Calu3 (cell line): ENCODE data around the gene GNAI2. TPM values are rescaled to one million over a fixed set of nuclear protein-coding genes. Genes with fewer than 3 reads are reported as not detected.

ENCODE experiments used
- BruUV-seq: library from RNA; stranded (reverse); fragments of 400-500 nt; replicated peaks from 2 replicates; lab custom pipeline; 2021; lab: Mats Ljungman, UMichigan
- CTCF ChIA-PET: fragments of 300-600 bp; sonication (Branson Sonifier 250); formaldehyde crosslinking; loops from one replicate; lab custom pipeline; 2022; ENCODE audit warnings: antibody characterized with exemption; lab: Charles Lee
- DNase-seq: peaks from one replicate; pipeline ENCODE4 v3.0.0; 2022
- H3K27ac Mint-ChIP-seq: one replicate; pipeline ENCODE4 v1.8.0; 2022; ENCODE audit warnings: mixed read lengths; ENCODE audit not compliant: unreplicated experiment
- H3K27me3 Mint-ChIP-seq: one replicate; pipeline ENCODE4 v1.8.0; 2022; ENCODE audit warnings: mixed read lengths; ENCODE audit not compliant: unreplicated experiment
- H3K36me3 Mint-ChIP-seq: one replicate; pipeline ENCODE4 v1.8.0; 2022; ENCODE audit warnings: mild to moderate bottlenecking, moderate library complexity, mixed read lengths; ENCODE audit not compliant: insufficient read depth, unreplicated experiment
- H3K4me1 Mint-ChIP-seq: one replicate; pipeline ENCODE4 v1.8.0; 2022; ENCODE audit warnings: mild to moderate bottlenecking, low read depth, mixed read lengths; ENCODE audit not compliant: unreplicated experiment
- H3K4me3 Mint-ChIP-seq: one replicate; pipeline ENCODE4 v1.8.0; 2022; ENCODE audit warnings: mild to moderate bottlenecking, low read depth, moderate library complexity, mixed read lengths; ENCODE audit not compliant: unreplicated experiment
- H3K9me3 Mint-ChIP-seq: one replicate; pipeline ENCODE4 v1.8.0; 2022; ENCODE audit warnings: low read depth, mixed read lengths; ENCODE audit not compliant: unreplicated experiment
- CTCF ChIP-seq: fragments of 200-600 bp; IDR thresholded peaks from one replicate; pipeline ENCODE4 v1.8.0; 2022; ENCODE audit warnings: antibody characterized with exemption; ENCODE audit not compliant: unreplicated experiment
- intact Hi-C: fragments of 100-400 bp; cut with micrococcal nuclease; formaldehyde crosslinking; loops from one replicate; pipeline ENCODE4 v1.10.0; 2022; ENCODE audit not compliant: unreplicated experiment
- total RNA-seq: library from RNA; stranded (reverse); gene quantifications from 2 replicates; pipeline ENCODE4 v1.2.3, GENCODE V29; 2022

Gene GNAI2
- total RNA-seq, 1 experiment from 2014 or later = 102 TPM

DNA sequence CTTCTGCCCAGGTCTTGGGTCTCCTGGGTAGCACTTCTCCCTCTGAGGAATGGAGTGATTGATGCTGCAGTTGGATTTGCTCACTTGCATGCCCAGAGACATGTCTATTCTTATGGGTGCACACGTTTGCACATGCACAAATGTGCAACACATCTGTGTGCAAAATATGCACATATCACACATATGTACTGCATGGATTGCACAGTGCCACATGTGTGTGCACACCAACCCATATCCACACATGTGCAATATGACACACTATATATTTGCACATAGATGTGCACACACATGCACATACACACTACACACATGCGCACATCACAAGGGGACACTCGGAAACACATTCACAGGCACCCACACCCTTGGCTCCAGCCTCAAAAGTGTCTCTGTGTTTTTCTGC is 32.3 kb downstream of the GNAI2 start:
- CTCF ChIA-PET = interaction anchor here (1.7 kb wide), 1 partner anchor 20 kb away, joined by 6 read pairs; no protein-coding TSS in a partner anchor
- intact Hi-C loops = no loop called here
- H3K9me3 Mint-ChIP-seq = no peaks in the 10 kb centered on the region

GRCh38 chr3:50268703-50269451 is 32.9 kb downstream of the GNAI2 start, which contains the start of gene SEMA3B:
Gene SEMA3B, plus strand, starts transcription at chr3:50269147. Its CDS starts 94 bp downstream, at chr3:50269241.
- peak within 1 kb of the TSS; percentile 90 for H3K27ac Mint-ChIP-seq
- DNase-seq = peak; percentile 89
- peaks cover 72% of the 10 kb centered on the region for H3K4me1 Mint-ChIP-seq
- BruUV-seq = no TSS peak
- intact Hi-C loops = no loop called here
- no peak for TF ChIP-seq CTCF
- CTCF ChIA-PET = interaction anchor here (0.6 to 2.2 kb wide), 10 partner anchors 9 to 77 kb away, joined by 3 to 8 read pairs (median 4); partner anchors contain the start of gene GNAI2
- no peaks in the 10 kb centered on the region for H3K27me3 Mint-ChIP-seq
- peak within 1 kb of the TSS; percentile 63 for H3K4me3 Mint-ChIP-seq
- peaks cover 40% of the 10 kb centered on the region for H3K36me3 Mint-ChIP-seq
- H3K9me3 Mint-ChIP-seq = no peaks in the 10 kb centered on the region

More for the DNA sequence above, 32.3 kb downstream of the GNAI2 start:
- peak overlapping the region; percentile 63 for H3K4me3 Mint-ChIP-seq
- H3K27me3 Mint-ChIP-seq = no peaks in the 10 kb centered on the region
- H3K27ac Mint-ChIP-seq = peak overlapping the region; percentile 90
- H3K4me1 Mint-ChIP-seq = peaks cover 75% of the 10 kb centered on the region
- TF ChIP-seq CTCF = no peak
- BruUV-seq = no TSS peak
- no peak for DNase-seq
- H3K36me3 Mint-ChIP-seq = peaks cover 40% of the 10 kb centered on the region

DNA sequence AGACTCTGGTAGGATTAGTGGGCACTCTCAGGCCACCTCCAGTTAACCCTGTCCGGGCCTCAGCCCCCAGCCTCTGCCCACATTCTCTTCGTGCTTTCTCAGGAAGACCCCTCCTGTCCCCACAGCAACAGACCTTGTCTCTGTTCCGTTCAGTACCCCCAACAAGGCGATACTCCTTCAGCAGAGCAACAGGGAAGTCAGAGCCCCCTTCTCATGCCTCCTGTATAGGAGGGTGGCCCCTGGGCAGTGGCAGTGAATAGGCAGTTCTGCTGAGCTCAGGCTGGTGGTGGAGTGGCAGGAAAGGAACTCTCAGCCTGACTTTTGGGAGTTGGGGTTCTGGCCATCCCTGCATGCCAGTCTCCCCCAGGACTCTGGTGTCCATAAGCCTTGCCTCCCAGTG is 33.5 kb downstream of the GNAI2 start:
- Mint-ChIP-seq H3K4me1 (peaks cover 66% of the 10 kb centered on the region), H3K27me3 (no peaks in the 10 kb centered on the region), H3K27ac (peak overlapping the region; percentile 90), H3K4me3 (peak overlapping the region; percentile 63), H3K9me3 (no peaks in the 10 kb centered on the region), H3K36me3 (peaks cover 40% of the 10 kb centered on the region)
- CTCF ChIA-PET = interaction anchor here (0.9 to 2.2 kb wide), 9 partner anchors 9 to 77 kb away, joined by 3 to 8 read pairs (median 5); partner anchors contain the start of gene GNAI2
- intact Hi-C loops = no loop called here
- no peak for DNase-seq
- TSS peak; percentile 63 for BruUV-seq
- TF ChIP-seq CTCF = no peak

DNA sequence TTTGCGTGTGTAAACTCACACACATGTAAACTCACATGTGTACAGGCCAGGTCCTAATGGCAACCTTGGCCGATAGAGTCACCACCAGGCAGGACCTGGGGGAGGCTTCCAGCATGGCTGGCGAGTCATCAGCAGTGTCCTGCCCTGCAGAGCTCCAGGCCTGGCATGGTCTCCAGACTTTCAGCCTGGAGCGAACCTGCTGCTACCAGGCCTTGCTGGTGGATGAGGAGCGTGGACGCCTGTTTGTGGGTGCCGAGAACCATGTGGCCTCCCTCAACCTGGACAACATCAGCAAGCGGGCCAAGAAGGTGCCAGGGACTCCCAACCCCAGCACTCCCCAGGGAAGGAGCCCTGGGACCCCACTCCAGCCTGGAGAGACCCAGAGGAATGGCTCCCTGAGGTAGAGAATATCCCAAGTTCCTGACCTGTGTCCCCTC is 34.0 kb downstream of the GNAI2 start:
- no peak for TF ChIP-seq CTCF
- peak; percentile 43 for DNase-seq
- BruUV-seq = no TSS peak
- CTCF ChIA-PET = interaction anchor here (1.3 to 2.2 kb wide), 7 partner anchors 10 to 78 kb away, joined by 4 to 8 read pairs (median 6); partner anchors contain the start of gene GNAI2
- H3K9me3 Mint-ChIP-seq = no peaks in the 10 kb centered on the region
- H3K27me3 Mint-ChIP-seq = no peaks in the 10 kb centered on the region
- intact Hi-C loops = loop anchor here (10.0 kb wide), 1 partner anchor 55 kb away; the partner anchor contains the start of genes HYAL2 and TUSC2
- peak overlapping the region; percentile 90 for H3K27ac Mint-ChIP-seq
- peaks cover 61% of the 10 kb centered on the region for H3K4me1 Mint-ChIP-seq
- H3K36me3 Mint-ChIP-seq = peaks cover 44% of the 10 kb centered on the region
- H3K4me3 Mint-ChIP-seq = peak overlapping the region; percentile 63
